DMS53 (cell line): ENCODE measurements around the gene GLI3.

Experiments
- DNase-seq: peaks from one replicate; lab custom pipeline; 2025; lab: John Stamatoyannopoulos, UW

Gene GLI3

DNA sequence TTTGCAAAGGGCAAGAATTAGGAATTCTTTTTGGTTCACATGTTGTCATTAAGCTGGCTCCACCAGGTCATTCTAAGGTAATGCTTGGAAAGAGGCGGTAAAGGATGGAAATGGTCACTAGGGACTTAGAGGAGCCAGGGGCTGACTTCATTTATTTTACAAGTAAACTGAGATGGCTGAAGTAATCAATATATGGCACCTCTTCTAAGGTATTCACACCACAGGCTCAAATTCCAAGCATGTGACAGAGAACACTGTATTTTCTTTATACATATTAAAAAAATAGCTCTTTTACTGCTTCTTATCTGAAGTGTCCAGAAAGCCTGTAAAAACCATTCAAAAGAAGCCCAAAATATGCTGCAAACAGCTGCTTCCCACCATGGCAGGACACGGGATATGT, 239.0 kb downstream of the GLI3 start:
- no peak for DNase-seq

DNA sequence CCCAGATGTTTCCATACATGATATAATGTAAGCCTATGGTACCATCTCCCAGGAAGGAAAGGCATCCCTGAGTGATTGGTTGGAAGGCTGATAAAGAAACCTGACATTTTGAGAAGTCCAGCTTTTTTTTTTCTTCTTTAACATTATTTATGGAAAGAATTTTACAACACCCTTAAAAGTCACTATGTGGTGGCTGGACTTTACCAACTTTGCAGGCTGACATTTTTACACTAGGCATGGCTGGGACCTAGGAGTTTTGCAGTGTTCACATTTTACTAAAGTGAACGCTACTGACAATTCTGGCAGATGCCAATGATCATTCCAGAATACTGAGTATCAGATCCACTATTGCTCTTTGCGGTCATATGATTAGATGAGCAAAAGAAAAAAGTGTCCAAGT, 239.9 kb downstream of the GLI3 start:
- no peak for DNase-seq

DNA sequence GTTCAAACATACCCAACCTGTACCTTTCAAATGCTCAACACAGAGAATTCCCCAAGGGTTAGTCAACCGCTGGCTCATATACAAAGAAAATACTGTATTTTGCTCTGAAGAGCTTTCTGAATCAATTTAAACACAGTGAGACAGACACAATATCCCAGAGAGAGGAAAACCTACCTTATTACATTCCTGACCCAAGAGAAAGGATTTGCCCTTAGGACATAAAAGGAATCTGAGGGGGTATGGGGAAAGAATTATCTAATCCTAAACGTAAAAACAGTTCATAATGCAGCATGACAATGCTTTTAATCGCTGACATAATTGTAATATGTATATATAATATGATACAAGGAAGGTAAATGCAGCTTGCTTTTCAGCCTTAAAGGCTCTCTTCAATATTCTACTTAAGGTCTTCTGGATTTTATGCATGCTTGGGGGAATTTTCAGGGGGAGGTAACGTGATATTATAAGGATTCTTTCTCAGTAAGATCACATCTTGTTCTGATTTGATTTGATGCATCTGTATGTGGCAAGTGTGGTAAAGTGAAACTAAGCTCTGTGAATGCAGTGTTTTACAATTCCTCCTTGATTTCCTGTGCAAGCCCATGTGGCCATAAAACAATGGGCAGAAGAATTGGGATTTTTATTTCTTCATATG, 240.5 kb downstream of the GLI3 start:
- no peak for DNase-seq

- no peak for DNase-seq
Measured at GRCh38 chr7:41995632-41996271, 241.3 kb downstream of the GLI3 start.

- no peak for DNase-seq
Measured at GRCh38 chr7:41994746-41995110, 242.3 kb downstream of the GLI3 start.

DNA sequence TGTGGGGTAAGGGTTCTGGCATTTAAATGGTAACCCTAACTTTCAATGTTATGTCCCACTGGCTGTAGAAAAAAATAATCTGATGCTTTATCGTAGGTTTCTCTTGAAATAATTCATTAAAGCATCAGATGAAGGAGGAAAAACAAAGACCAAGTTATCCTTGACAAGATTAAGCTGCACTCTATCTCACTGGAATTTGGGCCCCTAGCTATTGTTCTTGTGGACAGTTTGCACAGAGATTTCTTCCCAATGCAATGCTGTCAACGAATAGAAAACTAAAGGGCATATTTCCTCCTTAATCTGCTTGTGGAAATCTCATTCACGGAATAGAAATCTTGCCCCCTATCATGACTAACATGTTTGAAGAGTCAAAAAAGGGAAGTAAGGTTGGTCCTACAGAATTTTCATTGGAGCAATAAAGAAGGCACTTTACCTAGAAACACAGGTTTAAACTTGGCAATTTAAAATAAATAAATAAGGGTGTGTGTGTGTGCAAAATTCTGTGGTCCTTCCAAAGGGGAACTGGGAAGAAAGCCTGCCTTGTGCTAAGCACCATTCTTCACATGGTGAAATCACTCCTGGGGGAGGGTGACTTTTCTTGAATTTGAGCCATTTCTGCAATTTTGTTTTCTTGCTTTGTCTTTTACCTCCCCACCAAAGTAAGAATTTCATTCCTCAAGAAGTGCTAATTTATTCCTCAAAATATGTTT, 242.8 kb downstream of the GLI3 start:
- DNase-seq, result no peak

DNA sequence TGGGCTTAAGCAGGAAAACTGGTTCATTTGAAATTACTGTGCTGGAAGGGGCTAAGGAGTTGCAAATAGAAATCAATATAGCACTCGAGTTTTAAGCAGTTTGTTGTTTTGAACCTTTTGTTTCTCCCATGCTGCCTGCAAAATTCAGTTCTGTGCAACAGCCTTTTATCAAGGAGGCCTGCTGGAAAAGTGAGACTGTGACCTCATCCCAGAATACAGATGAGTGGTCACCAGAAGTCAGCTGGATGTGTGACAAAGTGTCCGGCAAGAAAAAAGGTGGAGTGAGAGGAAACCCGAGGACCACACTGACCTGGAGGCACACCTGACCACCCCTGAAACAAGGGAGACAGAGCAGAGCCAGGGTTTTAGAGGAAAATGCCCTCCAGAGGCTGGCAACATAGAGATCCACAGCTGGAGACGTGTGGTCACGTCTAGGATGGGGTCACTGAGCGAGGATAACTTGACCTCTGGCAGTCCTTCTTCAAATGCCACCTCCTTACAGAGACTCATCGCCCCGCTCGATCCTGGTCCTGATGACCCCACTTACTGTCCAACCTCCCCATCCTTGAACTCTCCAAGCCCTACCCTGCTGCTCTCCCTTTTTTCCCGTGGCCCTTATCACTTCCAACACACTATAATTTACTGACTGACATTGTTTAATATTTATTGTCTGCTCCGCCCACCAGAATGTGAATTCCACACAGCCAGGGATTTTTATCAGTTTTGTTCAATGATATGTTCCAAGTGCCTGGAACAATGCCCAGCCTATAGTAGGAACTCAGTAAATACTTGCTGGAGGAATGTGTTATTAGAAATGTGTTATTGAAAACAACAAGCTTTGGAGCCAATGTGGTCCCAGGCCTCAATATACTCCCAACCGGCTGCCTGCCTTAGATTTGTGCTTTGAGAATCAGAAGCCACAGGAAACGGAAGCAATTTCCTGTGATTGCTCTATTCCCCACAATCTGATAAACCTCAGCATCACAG, 243.8 kb downstream of the GLI3 start:
- DNase-seq, result no peak

DNA sequence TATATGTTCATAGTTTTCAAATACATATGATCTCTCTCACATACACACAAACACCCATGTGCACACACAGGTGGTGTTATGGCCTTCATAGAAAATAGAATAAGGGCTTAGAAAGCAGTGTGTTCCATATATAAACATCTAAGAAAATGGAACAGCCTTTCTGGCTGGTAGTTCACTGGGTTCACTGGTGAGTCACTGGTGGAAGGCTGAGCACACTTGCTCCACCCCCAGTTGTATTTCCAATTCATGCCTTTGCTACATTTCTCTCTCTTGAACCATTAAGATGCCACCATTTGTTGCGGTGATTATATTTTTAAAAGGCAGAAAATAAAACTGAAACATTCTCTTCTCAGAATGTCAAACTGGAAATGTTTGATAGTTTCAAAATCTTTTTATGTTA, 252.1 kb downstream of the GLI3 start:
- DNase-seq, result no peak

DNA sequence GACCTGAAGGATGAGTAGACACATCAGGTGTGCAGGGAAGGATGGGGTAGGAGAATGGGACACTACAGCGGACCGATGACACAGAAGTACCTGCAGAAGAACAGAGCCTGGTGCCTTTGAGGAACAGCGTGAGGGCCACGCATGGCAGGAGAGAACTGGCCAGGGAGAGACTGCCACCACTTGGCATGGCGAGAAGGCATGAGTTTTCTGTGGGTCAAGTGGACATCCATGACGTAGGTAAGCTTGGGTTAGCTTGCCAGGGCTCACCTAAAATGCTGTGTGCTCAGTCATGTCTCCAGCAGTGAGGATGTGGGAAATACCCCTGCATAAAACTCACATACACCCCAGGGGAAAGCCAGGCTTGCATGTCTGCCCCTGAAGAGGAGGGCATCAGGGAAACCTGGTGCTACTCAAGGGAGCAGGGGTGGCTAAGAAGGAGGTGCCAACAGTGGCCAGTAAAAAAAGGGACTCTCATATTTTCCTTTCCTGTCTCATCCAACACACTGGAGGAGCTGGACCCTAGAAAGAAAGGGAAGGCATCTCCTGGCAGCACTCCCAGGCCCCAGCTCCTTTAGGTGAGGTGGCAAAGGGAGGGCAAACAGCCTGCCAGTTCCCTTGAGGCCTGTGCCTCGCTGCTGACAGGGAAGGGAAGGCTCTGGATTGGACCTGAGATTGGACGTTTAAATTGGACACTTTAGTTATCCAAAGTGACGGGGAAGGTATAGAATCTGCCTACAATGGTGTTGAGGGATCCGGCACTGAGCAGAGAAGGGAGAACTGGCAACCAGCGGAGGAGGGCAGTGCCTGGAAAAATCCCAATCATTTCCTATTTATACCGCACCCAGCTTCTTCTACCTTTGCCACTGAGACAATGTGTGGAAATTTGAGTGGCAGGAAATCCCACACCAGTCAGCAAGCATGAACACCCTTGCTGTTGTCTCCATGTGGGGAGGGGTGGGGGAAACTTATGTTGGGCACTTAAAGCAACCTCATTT, 255.7 kb downstream of the GLI3 start:
- no peak for DNase-seq

- DNase-seq, result peak; percentile 36
Measured at GRCh38 chr7:41979834-41980307, 257.1 kb downstream of the GLI3 start.

GRCh38 chr7:41978858-41979257, 258.2 kb downstream of the GLI3 start:
- no peak for DNase-seq

DNA sequence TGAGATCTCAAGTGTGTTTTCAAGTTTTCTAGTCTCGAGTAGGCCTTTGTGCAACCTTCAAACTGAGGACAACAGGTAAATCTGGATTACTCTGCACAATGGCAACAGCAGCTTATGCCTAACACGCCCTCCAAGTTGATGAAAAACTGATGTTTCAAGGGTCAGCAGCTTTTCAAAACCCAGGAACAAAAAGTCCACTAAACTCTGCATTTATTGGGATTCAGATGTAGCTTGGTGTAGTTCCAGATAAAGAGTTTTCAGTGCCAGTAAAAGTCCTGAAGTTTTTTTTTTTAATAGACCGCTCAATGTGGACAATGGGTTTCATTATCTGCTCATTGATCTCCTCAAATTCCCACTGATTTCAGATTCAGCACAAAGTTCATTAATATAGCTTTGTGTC, 259.3 kb downstream of the GLI3 start:
- no peak for DNase-seq

GRCh38 chr7:41977151-41977651, 259.8 kb downstream of the GLI3 start:
- peak; percentile 67 for DNase-seq

- no peak for DNase-seq
Measured at GRCh38 chr7:41976411-41976810, 260.6 kb downstream of the GLI3 start.

- DNase-seq, result no peak
Measured at GRCh38 chr7:41975849-41976248, 261.2 kb downstream of the GLI3 start.

GRCh38 chr7:41974870-41975557, 262.0 kb downstream of the GLI3 start:
- no peak for DNase-seq

DNA sequence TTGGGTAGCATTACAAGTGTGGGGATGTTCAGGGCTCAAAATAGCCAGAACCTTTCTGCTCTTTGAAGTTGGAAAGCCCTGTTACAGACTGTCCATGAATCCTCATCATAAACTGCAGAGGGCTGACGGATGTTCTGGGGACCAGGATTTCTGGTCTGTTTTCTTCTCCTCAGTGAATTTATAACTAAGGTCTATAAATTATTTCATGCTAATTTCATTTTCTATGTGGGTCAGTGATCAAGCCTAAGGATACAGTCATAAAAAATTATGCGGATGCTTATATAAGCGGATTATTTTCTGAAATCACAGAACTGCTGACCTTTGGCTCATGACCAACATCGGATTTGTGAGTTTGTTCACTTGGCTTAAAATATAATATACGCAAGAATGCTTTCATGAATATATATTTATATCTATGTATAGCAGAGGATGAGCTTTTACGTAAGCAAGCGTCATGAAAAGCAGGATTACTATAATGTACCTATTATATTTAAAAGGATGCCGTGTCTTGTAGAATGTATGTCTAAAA, 263.7 kb downstream of the GLI3 start:
- no peak for DNase-seq

- DNase-seq, result no peak
Measured at GRCh38 chr7:41972776-41973175, 264.2 kb downstream of the GLI3 start.

GRCh38 chr7:41972270-41972669, 264.7 kb downstream of the GLI3 start:
- DNase-seq, result no peak
